Measurements from ENCODE around the gene ZNF697. TPM values are rescaled to one million over a fixed set of nuclear protein-coding genes. Genes with fewer than 3 reads are reported as not detected.

ZNF697 gene
- total and polyA plus RNA-seq, 9 of the 15 experiments (the other 6 are each of a cell fraction or from before 2014, with no cell fraction given): 2.1 to 13.6 (median 8.3) TPM

DNA sequence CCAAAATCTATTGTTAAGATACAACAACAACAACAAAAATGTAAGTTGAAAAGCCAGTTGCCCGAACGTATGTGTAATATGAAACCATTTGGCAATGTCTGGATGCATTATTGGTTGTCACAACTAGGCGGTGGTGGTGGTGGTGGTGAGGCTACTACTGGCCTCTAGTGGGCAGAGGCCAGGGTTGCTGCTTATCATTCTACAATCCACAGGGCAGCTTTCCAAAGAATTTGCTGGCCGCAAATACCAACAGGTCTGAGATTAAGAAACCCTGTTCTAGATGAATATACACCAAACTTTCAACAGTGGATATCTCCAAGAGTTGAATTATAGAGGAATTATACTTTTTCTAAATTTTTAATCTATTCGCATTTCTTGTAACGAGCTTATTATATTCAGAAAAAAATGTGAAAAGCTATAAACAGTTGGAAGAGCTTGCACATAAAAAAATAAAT is 26.8 kb upstream of the ZNF697 start (continued):
- TF ChIP-seq, protein P1, sequence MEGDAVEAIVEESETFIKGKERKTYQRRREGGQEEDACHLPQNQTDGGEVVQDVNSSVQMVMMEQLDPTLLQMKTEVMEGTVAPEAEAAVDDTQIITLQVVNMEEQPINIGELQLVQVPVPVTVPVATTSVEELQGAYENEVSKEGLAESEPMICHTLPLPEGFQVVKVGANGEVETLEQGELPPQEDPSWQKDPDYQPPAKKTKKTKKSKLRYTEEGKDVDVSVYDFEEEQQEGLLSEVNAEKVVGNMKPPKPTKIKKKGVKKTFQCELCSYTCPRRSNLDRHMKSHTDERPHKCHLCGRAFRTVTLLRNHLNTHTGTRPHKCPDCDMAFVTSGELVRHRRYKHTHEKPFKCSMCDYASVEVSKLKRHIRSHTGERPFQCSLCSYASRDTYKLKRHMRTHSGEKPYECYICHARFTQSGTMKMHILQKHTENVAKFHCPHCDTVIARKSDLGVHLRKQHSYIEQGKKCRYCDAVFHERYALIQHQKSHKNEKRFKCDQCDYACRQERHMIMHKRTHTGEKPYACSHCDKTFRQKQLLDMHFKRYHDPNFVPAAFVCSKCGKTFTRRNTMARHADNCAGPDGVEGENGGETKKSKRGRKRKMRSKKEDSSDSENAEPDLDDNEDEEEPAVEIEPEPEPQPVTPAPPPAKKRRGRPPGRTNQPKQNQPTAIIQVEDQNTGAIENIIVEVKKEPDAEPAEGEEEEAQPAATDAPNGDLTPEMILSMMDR (IDR thresholded peaks at IDR 0.05 in 2 of 3, conservative IDR thresholded peaks at IDR 0.05 in 1 of 3; ENCODE audit: insufficient read depth in 2 of 3, low read depth in 1 of 3, low read length in 3 of 3): peak; percentile 88 to 100 (median 98)
- TF ChIP-seq CTBP1 (IDR thresholded peaks at IDR 0.05; ENCODE audit: borderline replicate concordance) (no peak), CBFA2T3 (IDR thresholded peaks at IDR 0.05) (no peak), FUS (optimal IDR thresholded peaks at IDR 0.05; ENCODE audit: low read depth, low read length) (no peak), TEAD4 (IDR thresholded peaks at IDR 0.05; ENCODE audit: low read length) (0 out of 2 replicates have a peak, but pooled peaks have one; percentile 27), TEAD4 (CRISPR knock-in tag; IDR thresholded peaks at IDR 0.05; ENCODE audit: borderline replicate concordance) (no peak), TCF7 (IDR thresholded peaks at IDR 0.05; ENCODE audit: borderline replicate concordance) (no peak), POLR2AphosphoS2 (IDR thresholded peaks at IDR 0.05; ENCODE audit: low read length) (no peak), MEIS2 (IDR thresholded peaks at IDR 0.05; ENCODE audit: partially characterized antibody) (peak; percentile 23), SIX5 (IDR thresholded peaks at IDR 0.05; ENCODE audit: borderline replicate concordance in 1 of 2, insufficient read depth in 1 of 2, low read depth in 1 of 2, low read length in 2 of 2) (no peak)
- TF ChIP-seq, protein P2, sequence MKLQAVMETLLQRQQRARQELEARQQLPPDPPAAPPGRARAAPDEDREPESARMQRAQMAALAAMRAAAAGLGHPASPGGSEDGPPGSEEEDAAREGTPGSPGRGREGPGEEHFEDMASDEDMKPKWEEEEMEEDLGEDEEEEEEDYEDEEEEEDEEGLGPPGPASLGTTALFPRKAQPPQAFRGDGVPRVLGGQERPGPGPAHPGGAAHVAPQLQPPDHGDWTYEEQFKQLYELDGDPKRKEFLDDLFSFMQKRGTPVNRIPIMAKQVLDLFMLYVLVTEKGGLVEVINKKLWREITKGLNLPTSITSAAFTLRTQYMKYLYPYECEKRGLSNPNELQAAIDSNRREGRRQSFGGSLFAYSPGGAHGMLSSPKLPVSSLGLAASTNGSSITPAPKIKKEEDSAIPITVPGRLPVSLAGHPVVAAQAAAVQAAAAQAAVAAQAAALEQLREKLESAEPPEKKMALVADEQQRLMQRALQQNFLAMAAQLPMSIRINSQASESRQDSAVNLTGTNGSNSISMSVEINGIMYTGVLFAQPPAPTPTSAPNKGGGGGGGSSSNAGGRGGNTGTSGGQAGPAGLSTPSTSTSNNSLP (IDR thresholded peaks at IDR 0.05; ENCODE audit: borderline replicate concordance, low read depth, low read length): peak; percentile 72; the same call in 1 of the 2 replicates
- TF ChIP-seq, protein P3, sequence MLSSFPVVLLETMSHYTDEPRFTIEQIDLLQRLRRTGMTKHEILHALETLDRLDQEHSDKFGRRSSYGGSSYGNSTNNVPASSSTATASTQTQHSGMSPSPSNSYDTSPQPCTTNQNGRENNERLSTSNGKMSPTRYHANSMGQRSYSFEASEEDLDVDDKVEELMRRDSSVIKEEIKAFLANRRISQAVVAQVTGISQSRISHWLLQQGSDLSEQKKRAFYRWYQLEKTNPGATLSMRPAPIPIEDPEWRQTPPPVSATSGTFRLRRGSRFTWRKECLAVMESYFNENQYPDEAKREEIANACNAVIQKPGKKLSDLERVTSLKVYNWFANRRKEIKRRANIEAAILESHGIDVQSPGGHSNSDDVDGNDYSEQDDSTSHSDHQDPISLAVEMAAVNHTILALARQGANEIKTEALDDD (IDR thresholded peaks at IDR 0.05): peak; percentile 47
- TF ChIP-seq, protein P4, sequence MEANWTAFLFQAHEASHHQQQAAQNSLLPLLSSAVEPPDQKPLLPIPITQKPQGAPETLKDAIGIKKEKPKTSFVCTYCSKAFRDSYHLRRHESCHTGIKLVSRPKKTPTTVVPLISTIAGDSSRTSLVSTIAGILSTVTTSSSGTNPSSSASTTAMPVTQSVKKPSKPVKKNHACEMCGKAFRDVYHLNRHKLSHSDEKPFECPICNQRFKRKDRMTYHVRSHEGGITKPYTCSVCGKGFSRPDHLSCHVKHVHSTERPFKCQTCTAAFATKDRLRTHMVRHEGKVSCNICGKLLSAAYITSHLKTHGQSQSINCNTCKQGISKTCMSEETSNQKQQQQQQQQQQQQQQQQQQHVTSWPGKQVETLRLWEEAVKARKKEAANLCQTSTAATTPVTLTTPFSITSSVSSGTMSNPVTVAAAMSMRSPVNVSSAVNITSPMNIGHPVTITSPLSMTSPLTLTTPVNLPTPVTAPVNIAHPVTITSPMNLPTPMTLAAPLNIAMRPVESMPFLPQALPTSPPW (CRISPR knock-in tag; IDR thresholded peaks at IDR 0.05): no peak
- TF ChIP-seq, protein P5, sequence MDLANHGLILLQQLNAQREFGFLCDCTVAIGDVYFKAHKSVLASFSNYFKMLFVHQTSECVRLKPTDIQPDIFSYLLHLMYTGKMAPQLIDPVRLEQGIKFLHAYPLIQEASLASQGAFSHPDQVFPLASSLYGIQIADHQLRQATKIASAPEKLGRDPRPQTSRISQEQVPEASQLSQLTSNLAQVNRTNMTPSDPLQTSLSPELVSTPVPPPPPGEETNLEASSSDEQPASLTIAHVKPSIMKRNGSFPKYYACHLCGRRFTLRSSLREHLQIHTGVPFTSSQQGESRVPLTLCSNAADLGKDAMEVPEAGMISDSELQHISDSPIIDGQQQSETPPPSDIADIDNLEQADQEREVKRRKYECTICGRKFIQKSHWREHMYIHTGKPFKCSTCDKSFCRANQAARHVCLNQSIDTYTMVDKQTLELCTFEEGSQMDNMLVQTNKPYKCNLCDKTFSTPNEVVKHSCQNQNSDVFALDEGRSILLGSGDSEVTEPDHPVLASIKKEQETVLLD (IDR thresholded peaks at IDR 0.05): no peak
